Endothelial cell of umbilical vein (primary cell): ENCODE measurements around the gene STARD13. TPM values are rescaled to one million over a fixed set of nuclear protein-coding genes. Genes with fewer than 3 reads are reported as not detected.
A peak's percentile ranks its signal among the peaks of the same experiment; 100 is the strongest.

Source experiments
- BruUV-seq: library from RNA; stranded (reverse); fragments of 400-500 nt; replicated peaks from 2 replicates; lab custom pipeline; 2021; lab: Mats Ljungman, UMichigan
- CTCF ChIA-PET: fragments of 300-600, 350-600 bp; sonication (Branson Sonifier 250); formaldehyde crosslinking; loops from one replicate; lab custom pipeline; 2021; ENCODE audit warnings: antibody characterized with exemption, inconsistent platforms; lab: Charles Lee
- POLR2A ChIA-PET: fragments of 300-600, 350-600 bp; sonication (Branson Sonifier 250); formaldehyde crosslinking; loops from one replicate; lab custom pipeline; 2021; ENCODE audit warnings: antibody characterized with exemption, inconsistent platforms; lab: Charles Lee
- DNase-seq: peaks from one replicate; pipeline ENCODE4 v3.0.0-alpha.2; 2011; ENCODE audit warnings: low read depth, low spot score
- FAIRE-seq: peaks from 2 replicates; lab custom pipeline; 2011; peaks lifted over from hg19 to GRCh38; lab: Jason Lieb, UNC
- H2AFZ ChIP-seq: 2 replicates; pipeline ENCODE4 v1.6.0; 2012; ENCODE audit warnings: low read depth, low read length, control low read depth, inconsistent platforms
- H3K27ac ChIP-seq: 2 replicates; pipeline ENCODE4 v1.5.1; 2011; ENCODE audit warnings: low read depth, mild to moderate bottlenecking, control low read depth, low read length, moderate library complexity; ENCODE audit not compliant: insufficient read depth
- H3K27me3 ChIP-seq, 2 experiments: 2 replicates each; pipeline versions ENCODE4 v1.6.0 to v1.6.1; 2011; ENCODE audit warnings: low read length in 2 of 2, mixed read lengths in 1 of 2; ENCODE audit not compliant: control insufficient read depth in 2 of 2, insufficient read depth in 2 of 2
- H3K36me3 ChIP-seq, 2 experiments: 2 replicates in 1 of 2; 3 replicates in 1 of 2; pipeline ENCODE4 v1.5.1; 2011; ENCODE audit warnings: low read length in 2 of 2, mild to moderate bottlenecking in 1 of 2, moderate library complexity in 1 of 2; ENCODE audit not compliant: control insufficient read depth in 2 of 2, insufficient read depth in 2 of 2; ENCODE audit errors: extremely low read depth in 1 of 2
- H3K4me1 ChIP-seq: 3 replicates; pipeline ENCODE4 v1.5.1; 2011; ENCODE audit warnings: mild to moderate bottlenecking, low read length; ENCODE audit not compliant: control insufficient read depth, insufficient read depth; ENCODE audit errors: extremely low read depth
- H3K4me2 ChIP-seq: 2 replicates; pipeline ENCODE4 v1.6.1; 2011; ENCODE audit warnings: low read length, control low read depth, mixed read lengths; ENCODE audit not compliant: insufficient read depth
- H3K4me3 ChIP-seq, 3 experiments: fragments of 200-600 bp in 1 of 3; sonication (generic), shearing (Covaris generic) in 1 of 3; replicated peaks in 1 of 3; 2 replicates each; pipeline ENCODE4 v1.5.1; 2011 to 2016; ENCODE audit warnings: control low read depth in 3 of 3, low read length in 3 of 3, mild to moderate bottlenecking in 2 of 3, inconsistent platforms in 1 of 3, low read depth in 1 of 3, moderate library complexity in 1 of 3; ENCODE audit not compliant: insufficient read depth in 1 of 3
- H3K79me2 ChIP-seq: 2 replicates; pipeline ENCODE4 v1.6.0; 2012; ENCODE audit warnings: low read length, inconsistent platforms; ENCODE audit not compliant: control insufficient read depth, insufficient read depth
- H3K9ac ChIP-seq: replicated peaks from 2 replicates; pipeline ENCODE3; 2011; ENCODE audit warnings: low read length, control low read depth; ENCODE audit not compliant: insufficient read depth; ENCODE audit errors: extremely low read depth
- H3K9me1 ChIP-seq: replicated peaks from 3 replicates; pipeline ENCODE4 v1.6.0; 2011; ENCODE audit warnings: mild to moderate bottlenecking, low read length; ENCODE audit not compliant: control insufficient read depth, insufficient read depth; ENCODE audit errors: extremely low read depth
- H3K9me3 ChIP-seq: replicated peaks from 2 replicates; pipeline ENCODE4 v1.5.1; 2012; ENCODE audit warnings: low read length, inconsistent platforms; ENCODE audit not compliant: control insufficient read depth, insufficient read depth
- H4K20me1 ChIP-seq: replicated peaks from 2 replicates; pipeline ENCODE3; 2011; ENCODE audit warnings: mild to moderate bottlenecking, low read length; ENCODE audit not compliant: control insufficient read depth, insufficient read depth; ENCODE audit errors: extremely low read depth
- CTCF ChIP-seq, 2 donors: IDR thresholded peaks; 1 replicate in 1 of 2; 2 replicates in 1 of 2; pipeline ENCODE4 v1.5.1; 2011; ENCODE audit warnings: low read length in 2 of 2, mild to moderate bottlenecking in 2 of 2, moderate library complexity in 2 of 2, control low read depth in 1 of 2, inconsistent platforms in 1 of 2, low read depth in 1 of 2; ENCODE audit not compliant: insufficient read depth in 1 of 2; ENCODE audit errors: extremely low read depth in 1 of 2
- EZH2 ChIP-seq: IDR thresholded peaks from 2 replicates; pipeline ENCODE4 v1.6.1; 2012; ENCODE audit warnings: borderline replicate concordance, low read depth, mild to moderate bottlenecking, moderate library complexity, low read length, inconsistent platforms; ENCODE audit not compliant: severe bottlenecking
- FOS ChIP-seq: IDR thresholded peaks from 2 replicates; pipeline ENCODE4 v1.6.1; 2011; ENCODE audit warnings: mild to moderate bottlenecking, low read length, moderate library complexity, borderline replicate concordance; ENCODE audit not compliant: insufficient read depth
- GATA2 ChIP-seq: IDR thresholded peaks from 2 replicates; pipeline ENCODE4 v1.7.0; 2011; ENCODE audit warnings: low read depth, mild to moderate bottlenecking, moderate library complexity, mixed read lengths, low read length; ENCODE audit not compliant: insufficient read length, insufficient read depth
- JUN ChIP-seq: IDR thresholded peaks from 2 replicates; pipeline ENCODE4 v1.6.1; 2011; ENCODE audit warnings: borderline replicate concordance, low read depth; ENCODE audit not compliant: insufficient read length, insufficient read depth
- MAX ChIP-seq: IDR thresholded peaks from 2 replicates; pipeline ENCODE4 v1.6.1; 2011; ENCODE audit not compliant: insufficient read depth, insufficient read length
- MYC ChIP-seq: IDR thresholded peaks from one replicate; pipeline ENCODE4 v1.6.1; 2011; ENCODE audit warnings: mild to moderate bottlenecking, low read depth, low read length
- POLR2A ChIP-seq: IDR thresholded peaks from 2 replicates; pipeline ENCODE4 v1.6.1; 2012; ENCODE audit warnings: low read depth, mild to moderate bottlenecking, control low read depth, low read length
- POLR2AphosphoS5 ChIP-seq: IDR thresholded peaks from 2 replicates; pipeline ENCODE4 v1.6.1; 2012; ENCODE audit warnings: low read depth, mild to moderate bottlenecking, control low read depth, low read length, moderate library complexity; ENCODE audit not compliant: insufficient read depth
- dilution Hi-C: fragments of 300-500 bp; cut with MboI; formaldehyde crosslinking; loops from one replicate; pipeline ENCODE4 v1.15.0; 2019; ENCODE audit warnings: low sequenced_read_pairs; ENCODE audit not compliant: extremely low pct_ligation_motif_present
- intact Hi-C: fragments of 100-400 bp; cut with micrococcal nuclease; formaldehyde crosslinking; loops from one replicate; pipeline ENCODE4 v1.10.0; 2022
- polyA plus RNA-seq, 4 experiments: library from polyadenylated mRNA; depleted of rRNA in 3 of 4; stranded (reverse) in 3 of 4; unstranded in 1 of 4; fragments of >200 nt; gene quantifications; 2 replicates each; pipeline versions ENCODE4 v1.2.1 to v1.2.3, GENCODE V29; 2011 to 2012; ENCODE audit warnings: missing spikeins in 1 of 4
- total RNA-seq: library from RNA; stranded (reverse); gene quantifications from 2 replicates; pipeline ENCODE4 v1.2.3, GENCODE V29; 2021

The STARD13 gene
- total and polyA plus RNA-seq, 2 donors (not counting 3 experiments of a cell fraction or from before 2014, with no cell fraction given), result 11.0 to 47.7 TPM

GRCh38 chr13:33235564-33235963 is 50.0 kb downstream of the STARD13 start:
- Histone ChIP-seq H3K4me3 (no peak overlapping the region), H3K27ac (peak overlapping the region; percentile 73), H3K79me2 (peaks cover 66% of the 10 kb centered on the region), H4K20me1 (no peaks in the 10 kb centered on the region), H3K9me3 (no peaks in the 10 kb centered on the region), H2AFZ (no peak overlapping the region), H3K36me3 (peaks cover 0 to 2% of the 10 kb centered on the region in 2 experiments), H3K9me1 (no peaks in the 10 kb centered on the region), H3K27me3 (no peaks in the 10 kb centered on the region), H3K4me1 (peaks cover 33% of the 10 kb centered on the region), H3K4me2 (peak overlapping the region; percentile 34), H3K9ac (peak overlapping the region; percentile 45)
- DNase-seq (no peak), FAIRE-seq (no peak)
- dilution Hi-C loops (no loop called here), intact Hi-C loops (no loop called here)
- POLR2A ChIA-PET, result no interaction called here
- TF ChIP-seq POLR2A (no peak), GATA2 (no peak), MYC (no peak), JUN (no peak), POLR2AphosphoS5 (no peak), FOS (no peak), EZH2 (no peak), CTCF (IDR thresholded peaks at IDR 0.05; ENCODE audit: extremely low read depth in 1 of 2, insufficient read depth in 1 of 2, low read depth in 1 of 2, low read length in 2 of 2) (no peak), MAX (no peak)
- CTCF ChIA-PET, result interaction anchor here (1.0 to 1.3 kb wide), 2 partner anchors 16 to 307 kb away, joined by 3 to 5 read pairs; no protein-coding TSS in a partner anchor
- TSS peak; percentile 43 for BruUV-seq
